Measurements from ENCODE around the gene TNFRSF13B.

Gene TNFRSF13B

DNA sequence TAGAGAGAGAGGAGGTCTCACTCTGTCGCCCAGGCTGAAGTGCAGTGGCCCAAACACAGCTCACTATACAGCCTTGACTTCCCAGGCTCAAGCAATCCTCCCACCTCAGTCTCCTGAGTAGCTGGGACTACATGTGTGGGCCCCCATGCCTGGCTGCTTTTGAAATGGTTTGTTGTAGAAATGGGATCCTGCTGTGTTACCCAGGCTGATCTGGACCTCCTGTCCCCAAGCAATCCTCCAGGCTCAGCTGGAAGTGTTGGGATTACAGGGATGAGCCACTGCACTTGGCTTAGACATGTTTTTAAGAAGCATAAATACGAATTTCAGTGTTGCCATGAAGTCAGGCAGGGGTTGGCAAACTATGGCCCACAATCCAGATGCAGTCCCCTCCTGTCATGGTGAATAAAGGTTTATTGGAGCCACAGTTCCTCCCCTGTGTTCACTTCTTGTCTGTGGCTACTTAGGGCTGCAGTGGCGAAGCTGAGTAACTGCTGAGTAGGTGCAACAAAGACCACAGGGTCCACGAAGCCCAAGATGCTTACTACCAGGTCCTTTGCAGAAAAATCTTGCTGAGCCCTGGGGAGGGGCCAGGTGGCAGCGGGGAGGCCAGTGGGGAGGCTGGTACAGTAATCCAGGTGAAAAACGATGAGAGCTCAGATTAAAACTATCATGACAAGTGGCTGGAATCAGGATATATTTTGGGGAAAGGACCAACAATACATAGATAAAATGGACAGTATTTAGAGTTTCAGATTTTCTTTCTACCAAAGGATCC is 35.2 kb downstream of the TNFRSF13B start:
- FAIRE-seq, result no peak

DNA sequence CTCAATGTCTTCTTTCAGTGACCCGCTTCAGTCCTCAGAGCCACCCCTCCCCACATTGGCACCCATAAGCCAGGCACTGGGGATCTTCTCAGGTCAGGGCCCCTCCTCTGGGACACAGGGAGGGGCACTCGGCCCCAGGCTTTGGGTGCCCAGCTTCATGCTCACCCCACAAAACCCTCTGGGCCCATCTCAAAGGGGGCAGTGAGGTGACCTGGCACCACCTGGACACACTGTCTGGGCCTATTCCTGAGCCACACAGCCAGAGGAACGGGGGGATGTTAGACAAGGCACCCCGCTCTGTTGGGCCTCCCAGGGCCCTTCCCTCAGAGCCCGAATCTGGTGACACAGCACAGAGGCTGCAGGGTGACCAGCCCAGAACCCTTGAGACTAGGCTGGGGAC is 36.1 kb downstream of the TNFRSF13B start:
- FAIRE-seq, result no peak

DNA sequence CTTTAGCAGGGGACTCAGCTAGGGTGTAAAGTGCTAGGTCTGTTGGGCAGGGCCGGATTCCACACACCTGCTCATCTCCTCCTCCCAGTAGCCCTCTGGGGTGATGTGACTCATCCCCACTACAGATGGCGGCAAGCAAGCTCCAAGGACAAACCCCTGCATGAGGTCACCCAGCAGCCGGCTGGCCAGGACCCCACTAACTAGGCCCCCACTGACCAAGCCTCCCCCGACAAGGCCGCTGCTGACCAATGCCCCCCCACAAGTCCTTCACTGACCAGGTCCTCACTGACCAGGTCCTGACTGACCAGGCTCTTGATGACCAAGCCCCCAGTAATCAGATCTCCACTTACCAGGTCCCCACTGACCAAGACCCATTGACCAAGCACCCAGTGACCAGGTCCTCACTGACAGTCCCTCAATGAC is 36.7 kb downstream of the TNFRSF13B start:
- FAIRE-seq, result no peak

GRCh38 chr17:16934836-16935235 is 37.1 kb downstream of the TNFRSF13B start:
- FAIRE-seq, result no peak

GRCh38 chr17:16934133-16934795 is 37.7 kb downstream of the TNFRSF13B start:
- FAIRE-seq, result no peak

DNA sequence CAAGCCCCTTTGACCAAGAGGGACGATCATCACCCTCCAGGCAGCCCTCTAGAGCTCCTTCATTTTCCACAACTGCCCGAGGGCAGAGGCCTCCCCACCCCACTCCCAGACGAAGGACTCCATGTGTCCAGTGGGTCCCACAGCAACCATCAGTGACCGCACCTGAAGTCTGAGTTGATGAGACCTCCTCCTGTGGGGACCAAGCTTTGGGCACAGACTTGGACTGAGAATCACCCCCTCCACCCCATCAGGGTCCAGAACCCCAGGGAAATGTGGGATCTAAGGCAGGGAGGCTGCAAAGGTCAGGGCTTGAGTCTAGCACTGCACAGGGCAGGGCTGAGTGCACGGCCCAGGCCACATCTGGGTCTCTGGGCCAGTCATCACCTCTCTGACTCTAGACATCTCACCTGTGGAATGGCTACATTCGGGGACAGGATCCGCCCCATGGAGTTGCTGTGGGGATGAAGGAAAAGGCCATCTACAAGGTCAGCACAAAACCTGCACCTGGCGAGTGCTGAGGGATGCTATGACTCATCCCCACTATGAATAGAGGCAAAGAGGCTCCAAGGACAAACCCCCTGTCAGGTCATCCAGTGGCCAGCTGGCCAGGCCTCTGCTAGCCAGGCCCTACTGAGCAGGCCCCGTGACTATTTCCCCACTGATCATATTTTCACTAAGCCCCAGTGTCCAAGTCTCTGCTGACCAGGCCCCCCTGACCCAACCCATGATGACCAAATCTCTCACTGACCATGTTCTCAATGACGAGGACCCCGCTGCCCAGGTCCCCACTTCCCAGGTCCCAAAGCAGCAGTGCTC is 38.4 kb downstream of the TNFRSF13B start:
- FAIRE-seq, result no peak

- no peak for FAIRE-seq
Measured at GRCh38 chr17:16932611-16933010, 39.3 kb downstream of the TNFRSF13B start.

GRCh38 chr17:16932156-16932555 is 39.8 kb downstream of the TNFRSF13B start:
- no peak for FAIRE-seq

DNA sequence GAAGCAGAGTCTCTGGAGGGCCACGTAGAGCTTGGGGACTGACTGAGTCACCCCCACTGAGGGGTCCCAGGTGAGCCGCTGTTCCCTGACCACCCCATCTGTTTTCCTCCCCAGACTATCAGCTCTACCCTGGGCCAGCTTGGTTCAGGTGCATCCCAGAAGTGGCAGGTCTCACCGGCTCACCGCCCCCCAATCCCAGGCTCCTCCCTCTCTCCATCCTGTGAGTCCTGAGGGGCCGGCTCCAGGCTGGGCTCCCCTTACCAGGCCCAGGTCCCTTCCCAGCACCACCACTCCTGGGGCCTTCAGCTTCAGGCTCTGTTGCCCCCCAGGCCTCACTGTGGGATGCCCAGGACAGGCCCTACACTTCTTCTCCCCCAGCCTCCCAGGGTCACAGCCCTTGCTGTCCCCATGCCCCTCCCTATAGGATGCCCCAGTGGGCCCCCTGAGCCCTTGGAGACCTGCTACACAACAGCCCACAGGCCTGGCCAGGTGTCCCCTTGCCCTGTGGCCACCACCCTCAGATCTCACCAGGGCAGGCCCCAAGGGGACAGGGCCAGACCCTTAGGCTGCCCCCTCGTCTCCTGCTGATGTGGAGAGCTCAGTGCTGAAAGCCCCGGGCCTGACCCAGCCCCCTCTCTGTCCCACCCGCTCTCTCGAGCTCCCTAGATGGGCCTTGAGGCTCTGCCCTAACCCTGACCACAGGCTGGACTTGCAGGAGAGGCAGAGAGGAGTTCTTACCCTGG is 40.4 kb downstream of the TNFRSF13B start:
- FAIRE-seq, result no peak

GRCh38 chr17:16930571-16931317 is 41.2 kb downstream of the TNFRSF13B start:
- FAIRE-seq, result no peak

- FAIRE-seq, result no peak
Measured at GRCh38 chr17:16929757-16930520, 42.0 kb downstream of the TNFRSF13B start.

- FAIRE-seq, result no peak
Measured at GRCh38 chr17:16929035-16929680, 42.8 kb downstream of the TNFRSF13B start.

DNA sequence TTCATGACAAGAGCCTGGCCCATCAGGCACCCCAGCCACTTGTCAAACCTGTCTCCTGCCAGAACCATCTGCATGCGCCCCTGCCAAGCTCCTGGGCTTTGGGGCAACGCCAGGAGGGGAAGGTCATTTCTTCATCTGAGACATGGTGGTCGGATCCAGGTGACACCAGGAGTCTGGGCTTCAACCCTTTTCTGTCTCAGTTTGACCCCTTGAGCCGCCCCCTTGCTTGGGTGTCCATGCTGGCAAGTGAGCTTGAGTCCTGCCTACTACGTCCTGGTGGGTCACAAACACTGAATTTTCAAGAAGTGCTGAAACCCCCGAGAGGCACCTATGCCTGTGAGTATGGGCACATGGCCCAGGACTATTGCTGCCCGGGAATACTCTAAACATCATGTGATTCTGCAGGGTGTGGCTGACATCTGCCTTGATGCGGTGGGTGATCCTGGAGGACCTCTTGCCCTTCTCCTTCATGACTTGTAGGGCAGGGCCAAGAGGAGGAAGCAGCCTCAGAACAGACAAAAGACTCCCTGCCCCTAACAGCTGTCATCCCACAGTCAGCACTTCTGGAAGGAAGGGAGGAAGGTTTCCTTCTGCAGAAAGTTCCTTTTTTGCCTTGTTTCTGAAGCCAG is 43.4 kb downstream of the TNFRSF13B start:
- no peak for FAIRE-seq

DNA sequence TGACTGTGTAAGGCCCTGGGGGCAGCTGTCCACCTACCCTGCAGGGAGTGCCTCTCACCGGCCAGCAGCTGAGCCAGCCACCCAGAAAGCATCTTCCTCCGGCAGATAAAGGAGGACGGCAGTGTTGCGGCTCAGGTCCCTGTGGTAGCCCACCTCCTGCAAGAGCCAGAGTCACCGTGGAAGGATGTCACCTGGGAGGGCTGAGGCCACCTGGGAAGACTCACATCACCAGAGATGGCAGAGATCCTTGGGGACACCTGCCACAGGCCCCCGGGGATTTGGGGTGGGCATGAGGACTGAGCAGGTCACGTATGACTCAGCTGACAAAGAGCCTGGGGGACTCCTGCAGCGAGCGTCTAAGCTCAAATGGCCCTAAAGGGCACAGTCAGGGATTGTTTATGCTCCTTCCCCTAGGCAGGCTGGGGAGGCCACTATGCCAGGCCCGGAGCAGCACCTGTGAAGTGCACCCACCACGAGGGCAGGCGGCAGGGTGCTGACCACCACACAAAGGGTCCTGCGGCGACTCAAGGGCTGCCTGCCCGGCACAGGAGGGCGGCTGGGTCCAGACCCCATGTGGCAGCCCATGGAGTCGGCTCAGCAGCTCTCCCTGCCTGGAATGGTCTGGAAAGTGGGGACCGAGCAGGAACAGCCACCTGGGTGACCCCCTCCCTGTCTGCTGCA is 44.1 kb downstream of the TNFRSF13B start:
- no peak for FAIRE-seq

- no peak for FAIRE-seq
Measured at GRCh38 chr17:16926571-16927451, 45.1 kb downstream of the TNFRSF13B start.

GRCh38 chr17:16926061-16926511 is 45.8 kb downstream of the TNFRSF13B start:
- no peak for FAIRE-seq

GRCh38 chr17:16925461-16926060 is 46.4 kb downstream of the TNFRSF13B start:
- no peak for FAIRE-seq
